Panc1 (cell line): ENCODE measurements around the gene PRKACB.

Source experiments
- CTCF ChIP-seq: fragments of 450-650 bp; IDR thresholded peaks from 2 replicates; pipeline ENCODE4 v1.5.1; 2017; ENCODE audit warnings: mild to moderate bottlenecking
- SIN3A ChIP-seq: IDR thresholded peaks from 2 replicates; pipeline ENCODE4 v1.6.1; 2012; ENCODE audit warnings: low read depth, mild to moderate bottlenecking, low read length, moderate library complexity, borderline replicate concordance; ENCODE audit not compliant: insufficient read depth

GRCh38 chr1:84253036-84253435 lies 109.0 kb downstream of the PRKACB start:
- no peak for TF ChIP-seq CTCF
- no peak for TF ChIP-seq SIN3A
